Measurements from ENCODE around the gene PLLP. TPM values are rescaled to one million over a fixed set of nuclear protein-coding genes. Genes with fewer than 3 reads are reported as not detected.
A peak's percentile ranks its signal among the peaks of the same experiment; 100 is the strongest.

PLLP gene
- total and polyA plus RNA-seq, 7 donors: 0.99 to 10.2 (median 4.2) TPM

DNA sequence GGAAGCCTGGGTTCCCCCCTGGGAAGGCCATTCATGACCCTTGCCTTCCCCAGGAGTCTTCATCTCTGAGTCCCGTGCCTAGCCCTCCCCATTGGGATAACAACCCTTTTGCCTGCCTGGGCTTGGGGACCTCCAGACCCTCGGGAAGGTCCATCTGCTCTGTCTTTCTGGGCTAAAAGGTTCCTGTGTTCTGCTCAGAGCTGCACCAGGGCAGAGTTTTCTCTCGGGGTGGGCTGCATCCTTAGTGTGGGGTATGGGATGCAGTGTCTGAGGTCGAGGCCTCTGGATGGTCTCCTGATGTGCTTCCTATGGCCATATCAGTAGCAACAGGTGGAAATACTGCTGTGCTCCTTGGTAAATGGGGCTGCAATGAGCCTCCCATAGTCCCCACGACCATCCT, 22.9 kb upstream of the PLLP start:
- H3K27me3 ChIP-seq: no peaks in the 10 kb centered on the region
- peak; percentile 55 for DNase-seq
- H3K27ac ChIP-seq: no peak overlapping the region
- intact Hi-C loops (cut with DNase I): no loop called here
- H3K4me1 ChIP-seq: peaks cover 0 to 19% (median 14%) of the 10 kb centered on the region in 4 donors
- TF ChIP-seq POLR2A (IDR thresholded peaks at IDR 0.05) (no peak), POLR2AphosphoS5 (IDR thresholded peaks at IDR 0.05) (no peak), EP300 (IDR thresholded peaks at IDR 0.05) (no peak)
- TF ChIP-seq, protein P1, sequence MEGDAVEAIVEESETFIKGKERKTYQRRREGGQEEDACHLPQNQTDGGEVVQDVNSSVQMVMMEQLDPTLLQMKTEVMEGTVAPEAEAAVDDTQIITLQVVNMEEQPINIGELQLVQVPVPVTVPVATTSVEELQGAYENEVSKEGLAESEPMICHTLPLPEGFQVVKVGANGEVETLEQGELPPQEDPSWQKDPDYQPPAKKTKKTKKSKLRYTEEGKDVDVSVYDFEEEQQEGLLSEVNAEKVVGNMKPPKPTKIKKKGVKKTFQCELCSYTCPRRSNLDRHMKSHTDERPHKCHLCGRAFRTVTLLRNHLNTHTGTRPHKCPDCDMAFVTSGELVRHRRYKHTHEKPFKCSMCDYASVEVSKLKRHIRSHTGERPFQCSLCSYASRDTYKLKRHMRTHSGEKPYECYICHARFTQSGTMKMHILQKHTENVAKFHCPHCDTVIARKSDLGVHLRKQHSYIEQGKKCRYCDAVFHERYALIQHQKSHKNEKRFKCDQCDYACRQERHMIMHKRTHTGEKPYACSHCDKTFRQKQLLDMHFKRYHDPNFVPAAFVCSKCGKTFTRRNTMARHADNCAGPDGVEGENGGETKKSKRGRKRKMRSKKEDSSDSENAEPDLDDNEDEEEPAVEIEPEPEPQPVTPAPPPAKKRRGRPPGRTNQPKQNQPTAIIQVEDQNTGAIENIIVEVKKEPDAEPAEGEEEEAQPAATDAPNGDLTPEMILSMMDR (IDR thresholded peaks at IDR 0.05): no peak
- H3K4me3 ChIP-seq: no peak overlapping the region
- 83 to 84% methylated on average over 5 of the region's 5 CpGs for WGBS, 2 donors
- no peaks in the 10 kb centered on the region for H3K36me3 ChIP-seq
- no peaks in the 10 kb centered on the region for H3K9me3 ChIP-seq

DNA sequence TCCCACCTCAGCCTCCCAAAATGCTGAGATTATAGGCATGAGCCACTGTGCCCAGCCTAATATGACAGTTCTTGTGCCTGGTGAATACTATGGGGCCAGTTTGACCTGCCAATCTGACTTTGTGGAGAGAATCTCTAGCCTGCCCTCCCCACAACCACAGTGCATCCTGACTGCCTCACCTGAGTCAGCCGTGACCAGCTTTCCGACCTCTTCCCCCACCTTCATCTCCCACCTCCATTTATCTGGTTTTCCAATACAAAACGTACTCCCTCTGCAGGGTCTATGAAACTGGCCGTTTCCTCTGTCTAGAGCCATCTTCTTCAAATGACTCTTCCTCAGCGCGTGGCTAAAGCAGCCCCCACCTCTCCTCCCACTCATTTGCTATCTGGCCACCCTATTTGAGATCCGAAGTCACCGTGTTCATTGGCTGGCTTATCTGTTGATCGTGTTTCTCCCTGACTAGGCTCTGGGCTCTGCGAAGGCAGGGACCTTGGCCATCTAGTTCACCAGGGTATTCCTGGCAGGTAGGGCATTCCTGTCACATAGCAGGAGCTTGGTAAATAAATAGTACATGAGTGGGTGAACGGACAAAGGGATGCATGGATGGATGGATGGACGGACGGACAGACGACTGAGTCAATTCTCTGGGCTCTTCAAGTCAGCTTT, 22.3 kb upstream of the PLLP start:
- H3K27ac ChIP-seq: peak overlapping the region in 1 of 4 donors; percentile 2
- DNase-seq: peak; percentile 36
- WGBS, 2 donors: 90% methylated on average over 14 of the region's 14 CpGs

GRCh38 chr16:57305159-57305811, 20.8 kb upstream of the PLLP start:
- intact Hi-C loops (cut with DNase I): no loop called here
- Histone ChIP-seq H3K9me3 (no peaks in the 10 kb centered on the region), H3K4me1 (peaks cover 0 to 27% (median 20%) of the 10 kb centered on the region in 4 donors), H3K4me3 (no peak overlapping the region), H3K27ac (peak overlapping the region; percentile 46 to 88 (median 65)), H3K27me3 (no peaks in the 10 kb centered on the region), H3K36me3 (no peaks in the 10 kb centered on the region)
- peak; percentile 65 for DNase-seq
- TF ChIP-seq, protein P1 (IDR thresholded peaks at IDR 0.05): no peak
- TF ChIP-seq POLR2AphosphoS5 (IDR thresholded peaks at IDR 0.05): peak in 2 of 4 donors; percentile 12
- 46 to 69% methylated on average over 8 of the region's 8 CpGs for WGBS, 2 donors

More for the DNA sequence above, 22.3 kb upstream of the PLLP start:
- Histone ChIP-seq H3K27me3 (no peaks in the 10 kb centered on the region), H3K36me3 (no peaks in the 10 kb centered on the region), H3K4me3 (no peak overlapping the region), H3K9me3 (no peaks in the 10 kb centered on the region), H3K4me1 (peaks cover 0 to 19% (median 14%) of the 10 kb centered on the region in 4 donors)
- intact Hi-C loops (cut with DNase I): no loop called here
- no peak for TF ChIP-seq EP300 (IDR thresholded peaks at IDR 0.05)
- TF ChIP-seq, protein P1 (IDR thresholded peaks at IDR 0.05): no peak
- no peak for TF ChIP-seq POLR2A (IDR thresholded peaks at IDR 0.05)
- TF ChIP-seq POLR2AphosphoS5 (IDR thresholded peaks at IDR 0.05): no peak

- Histone ChIP-seq H3K27me3 (no peaks in the 10 kb centered on the region), H3K9me3 (no peaks in the 10 kb centered on the region), H3K4me3 (no peak overlapping the region), H3K27ac (peak overlapping the region; percentile 46 to 88 (median 65)), H3K36me3 (no peaks in the 10 kb centered on the region), H3K4me1 (peaks cover 0 to 27% (median 21%) of the 10 kb centered on the region in 4 donors)
- 52 to 70% methylated on average over 16 of the region's 16 CpGs for WGBS, 2 donors
- peak in 1 of 4 donors; percentile 26 for TF ChIP-seq POLR2AphosphoS5 (IDR thresholded peaks at IDR 0.05)
- TF ChIP-seq, protein P1 (IDR thresholded peaks at IDR 0.05): no peak
- peak; percentile 70 for DNase-seq
- intact Hi-C loops (cut with DNase I): loop anchor here (5.0 kb wide), 3 partner anchors 68 to 233 kb away; partner anchors contain the start of genes CCDC102A and CX3CL1
Observed at GRCh38 chr16:57304169-57305061, 19.9 kb upstream of the PLLP start.

All from sigmoid colon (tissue), 7 donors.